Fibroblast of mammary gland (primary cell): Measurements from ENCODE around the gene WNT9B.
A peak's percentile ranks its signal among the peaks of the same experiment; 100 is the strongest.

Experiments
- DNase-seq: peaks from one replicate; pipeline ENCODE4 v3.0.0-alpha.2; 2010; ENCODE audit warnings: low read depth
- H3K4me3 ChIP-seq: 2 replicates; pipeline ENCODE4 v1.5.1; 2011; ENCODE audit warnings: low read depth, mild to moderate bottlenecking, low read length, moderate library complexity; ENCODE audit not compliant: control insufficient read depth
- TF ChIP-seq, protein P1 (sequence below): conservative IDR thresholded peaks from 2 replicates; pipeline ENCODE4 v1.5.1; 2011; ENCODE audit warnings: low read depth, low read length, inconsistent platforms; ENCODE audit not compliant: control insufficient read depth, insufficient read depth

The WNT9B gene

DNA sequence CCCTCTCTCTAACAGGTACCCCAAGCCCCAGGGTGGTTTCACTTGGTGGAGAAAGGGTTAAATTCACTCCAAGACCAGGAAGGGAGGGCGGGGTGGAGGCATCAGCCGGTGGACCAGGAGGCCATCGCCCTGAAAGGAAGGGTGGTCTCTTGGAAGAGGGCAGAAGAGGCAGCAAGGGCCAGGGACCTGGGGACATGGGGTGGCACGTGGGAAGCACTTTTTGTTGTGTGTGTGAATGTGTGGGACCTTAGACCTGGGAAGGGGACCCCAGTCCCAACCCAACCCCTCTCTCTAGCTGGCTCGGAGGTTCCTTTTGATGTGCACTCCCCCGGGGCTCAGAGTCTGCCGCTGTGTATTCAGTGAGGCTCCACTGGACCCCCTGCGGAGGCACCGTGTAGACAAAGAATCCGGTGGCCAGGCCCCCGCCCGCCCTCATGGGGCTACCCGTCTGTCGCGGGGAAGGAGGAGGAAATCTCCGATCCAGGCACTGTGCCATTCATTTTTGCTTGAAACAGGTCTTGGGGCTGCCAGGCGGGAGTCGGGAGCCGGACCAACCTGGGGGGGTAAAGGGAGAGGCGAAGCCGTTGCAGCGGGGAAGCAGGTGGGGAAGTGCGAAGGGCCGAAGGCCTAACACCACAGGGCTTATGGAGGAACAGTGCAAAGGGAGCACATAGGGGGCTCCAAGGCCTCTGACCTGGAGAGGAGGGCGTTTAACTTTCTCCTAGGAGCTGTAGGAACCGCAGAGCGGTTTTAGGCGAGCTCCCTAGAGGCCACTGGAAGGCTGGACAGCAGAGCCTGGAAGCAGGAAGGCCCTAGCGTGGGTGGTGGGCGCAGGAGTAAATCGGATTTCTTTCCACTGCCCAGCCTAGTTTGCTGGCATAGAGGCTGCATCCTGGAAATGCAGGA, 29.6 kb upstream of the WNT9B start:
- H3K4me3 ChIP-seq: no peak overlapping the region
- DNase-seq: no peak
- TF ChIP-seq, protein P1, sequence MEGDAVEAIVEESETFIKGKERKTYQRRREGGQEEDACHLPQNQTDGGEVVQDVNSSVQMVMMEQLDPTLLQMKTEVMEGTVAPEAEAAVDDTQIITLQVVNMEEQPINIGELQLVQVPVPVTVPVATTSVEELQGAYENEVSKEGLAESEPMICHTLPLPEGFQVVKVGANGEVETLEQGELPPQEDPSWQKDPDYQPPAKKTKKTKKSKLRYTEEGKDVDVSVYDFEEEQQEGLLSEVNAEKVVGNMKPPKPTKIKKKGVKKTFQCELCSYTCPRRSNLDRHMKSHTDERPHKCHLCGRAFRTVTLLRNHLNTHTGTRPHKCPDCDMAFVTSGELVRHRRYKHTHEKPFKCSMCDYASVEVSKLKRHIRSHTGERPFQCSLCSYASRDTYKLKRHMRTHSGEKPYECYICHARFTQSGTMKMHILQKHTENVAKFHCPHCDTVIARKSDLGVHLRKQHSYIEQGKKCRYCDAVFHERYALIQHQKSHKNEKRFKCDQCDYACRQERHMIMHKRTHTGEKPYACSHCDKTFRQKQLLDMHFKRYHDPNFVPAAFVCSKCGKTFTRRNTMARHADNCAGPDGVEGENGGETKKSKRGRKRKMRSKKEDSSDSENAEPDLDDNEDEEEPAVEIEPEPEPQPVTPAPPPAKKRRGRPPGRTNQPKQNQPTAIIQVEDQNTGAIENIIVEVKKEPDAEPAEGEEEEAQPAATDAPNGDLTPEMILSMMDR: no peak

DNA sequence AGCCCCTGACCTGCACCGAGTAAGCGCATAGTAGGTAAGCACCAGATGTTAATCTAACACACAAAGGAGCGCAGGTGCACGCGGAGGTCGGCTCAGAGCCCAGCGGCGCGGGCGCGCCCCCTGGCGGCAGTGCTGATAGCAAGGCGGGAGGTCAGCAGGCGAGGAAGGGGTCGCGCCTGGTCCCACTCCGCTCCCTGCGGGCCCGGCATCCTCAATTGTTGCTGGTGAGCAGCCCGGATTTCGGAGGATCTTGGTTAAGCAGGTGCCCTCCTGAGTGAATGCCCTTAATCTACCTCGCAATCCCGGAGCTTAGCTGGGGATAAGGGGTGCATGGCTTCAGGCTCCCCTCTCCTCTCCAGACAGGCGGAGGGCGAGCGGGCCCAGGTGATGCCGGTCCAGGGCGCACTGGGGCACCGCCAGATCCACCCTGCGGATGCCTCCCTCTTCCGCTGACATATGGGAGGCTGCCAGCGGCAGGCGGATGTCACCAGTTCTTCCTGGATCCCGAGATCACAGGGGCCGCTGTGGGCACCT, 28.9 kb upstream of the WNT9B start:
- H3K4me3 ChIP-seq: no peak overlapping the region
- no peak for DNase-seq
- TF ChIP-seq, protein P1: peak; percentile 47

DNA sequence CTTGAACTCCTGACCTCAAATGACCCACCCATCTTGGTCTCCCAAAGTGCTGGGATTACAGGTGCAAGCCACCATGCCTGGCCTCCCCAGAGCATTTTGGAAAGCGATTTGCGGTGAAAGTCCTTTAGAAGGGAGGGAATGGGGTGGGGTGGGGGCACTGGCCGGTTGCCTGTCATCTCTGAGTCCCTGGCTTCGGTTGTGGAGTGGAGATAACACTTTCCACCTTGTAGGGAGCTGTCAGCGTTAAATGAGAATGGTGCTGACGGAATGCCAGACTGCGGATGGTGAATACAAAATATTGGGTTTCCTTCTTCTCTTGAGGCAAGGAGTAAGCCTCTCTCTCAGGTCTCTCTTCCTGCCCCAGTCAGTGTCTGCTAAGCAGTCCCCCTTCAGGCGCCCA, 27.7 kb upstream of the WNT9B start:
- DNase-seq: no peak
- TF ChIP-seq, protein P1: no peak
- no peak overlapping the region for H3K4me3 ChIP-seq

DNA sequence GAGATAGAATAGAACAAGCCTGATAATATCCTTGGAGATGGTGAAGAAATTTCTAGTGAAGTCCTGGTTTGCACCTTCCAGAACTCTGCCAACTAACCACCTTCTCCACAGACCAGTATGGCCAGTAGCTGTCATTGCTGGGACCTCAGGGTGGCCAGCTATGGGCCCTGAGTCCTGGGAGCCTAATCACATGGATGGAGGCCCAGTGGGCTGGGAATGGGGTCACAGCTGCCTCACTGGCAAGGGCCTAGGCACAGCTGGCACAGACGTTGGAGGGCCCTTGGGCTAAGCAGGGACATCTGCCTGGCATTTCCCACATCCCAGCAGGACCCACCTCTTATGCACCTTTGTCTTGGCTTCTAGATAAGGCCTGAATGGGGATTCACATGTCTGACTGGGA, 25.3 kb upstream of the WNT9B start:
- TF ChIP-seq, protein P1: no peak
- no peak overlapping the region for H3K4me3 ChIP-seq
- DNase-seq: no peak

DNA sequence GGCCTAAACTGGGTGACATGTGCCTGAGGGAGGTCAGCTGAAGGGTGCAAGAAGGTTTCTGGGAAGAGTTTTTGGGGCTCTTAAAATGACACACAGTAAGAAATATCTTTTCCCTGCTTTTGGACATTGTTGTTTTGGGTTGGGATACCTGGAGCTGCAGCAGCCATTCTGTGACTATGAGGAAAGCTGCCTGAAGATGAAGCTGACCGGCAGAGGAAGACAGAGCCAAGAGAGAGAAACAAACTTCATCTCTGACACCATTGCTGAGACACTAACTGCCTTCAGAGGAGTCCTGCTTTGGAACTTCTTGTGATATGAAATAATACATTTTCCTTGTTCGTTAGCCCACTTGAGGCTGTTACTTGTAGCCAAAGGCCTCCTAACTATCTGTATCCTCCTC, 24.1 kb upstream of the WNT9B start:
- H3K4me3 ChIP-seq: no peak overlapping the region
- no peak for DNase-seq
- TF ChIP-seq, protein P1: no peak

DNA sequence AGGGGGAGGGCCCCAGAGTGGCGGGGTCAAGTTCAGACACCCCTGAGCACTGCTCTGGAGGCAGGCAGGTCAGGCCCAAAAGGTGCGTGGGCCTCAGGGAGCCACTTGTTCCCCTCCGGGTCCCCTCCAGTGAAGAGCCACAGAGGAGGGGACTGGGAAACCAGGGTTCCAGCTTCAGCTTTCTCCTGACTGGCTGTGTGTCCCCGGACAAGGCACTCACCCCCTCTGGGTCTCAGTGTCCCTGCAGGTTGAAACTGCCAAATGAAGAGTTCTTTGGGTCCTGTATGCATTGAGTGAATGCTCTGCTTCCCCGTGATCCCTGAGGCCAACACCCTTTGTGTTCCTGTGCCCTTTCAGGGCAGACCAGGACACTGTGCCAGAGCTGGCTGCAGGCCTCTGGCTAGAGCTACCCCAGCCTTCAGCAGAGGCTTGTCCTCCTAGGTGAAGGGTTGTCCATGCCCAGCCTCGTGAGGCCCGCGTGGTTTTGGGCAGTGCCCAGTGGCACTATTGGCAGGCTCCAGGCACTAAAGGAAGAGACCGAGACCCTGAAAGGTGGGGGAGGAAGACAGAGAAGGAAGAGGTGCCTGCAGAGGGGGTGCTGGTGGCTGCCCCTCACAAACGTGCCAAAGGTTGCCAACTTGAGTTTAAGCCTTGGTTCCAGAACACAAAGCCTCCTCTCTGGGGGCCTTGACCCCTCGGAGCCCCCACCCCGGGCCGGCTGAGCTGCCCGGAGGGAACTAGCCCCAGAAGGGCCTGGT, 19.6 kb upstream of the WNT9B start:
- DNase-seq: no peak
- no peak overlapping the region for H3K4me3 ChIP-seq
- TF ChIP-seq, protein P1: no peak
